HG02588 (cell line): Measurements from ENCODE around the gene BTBD8.

Source experiments
- ATAC-seq: cut with Tn5 transposase; IDR thresholded peaks from one replicate; pipeline ENCODE4 v1.9.1; 2021; ENCODE audit warnings: mild to moderate bottlenecking, moderate library complexity; ENCODE audit not compliant: unreplicated experiment

Gene BTBD8

DNA sequence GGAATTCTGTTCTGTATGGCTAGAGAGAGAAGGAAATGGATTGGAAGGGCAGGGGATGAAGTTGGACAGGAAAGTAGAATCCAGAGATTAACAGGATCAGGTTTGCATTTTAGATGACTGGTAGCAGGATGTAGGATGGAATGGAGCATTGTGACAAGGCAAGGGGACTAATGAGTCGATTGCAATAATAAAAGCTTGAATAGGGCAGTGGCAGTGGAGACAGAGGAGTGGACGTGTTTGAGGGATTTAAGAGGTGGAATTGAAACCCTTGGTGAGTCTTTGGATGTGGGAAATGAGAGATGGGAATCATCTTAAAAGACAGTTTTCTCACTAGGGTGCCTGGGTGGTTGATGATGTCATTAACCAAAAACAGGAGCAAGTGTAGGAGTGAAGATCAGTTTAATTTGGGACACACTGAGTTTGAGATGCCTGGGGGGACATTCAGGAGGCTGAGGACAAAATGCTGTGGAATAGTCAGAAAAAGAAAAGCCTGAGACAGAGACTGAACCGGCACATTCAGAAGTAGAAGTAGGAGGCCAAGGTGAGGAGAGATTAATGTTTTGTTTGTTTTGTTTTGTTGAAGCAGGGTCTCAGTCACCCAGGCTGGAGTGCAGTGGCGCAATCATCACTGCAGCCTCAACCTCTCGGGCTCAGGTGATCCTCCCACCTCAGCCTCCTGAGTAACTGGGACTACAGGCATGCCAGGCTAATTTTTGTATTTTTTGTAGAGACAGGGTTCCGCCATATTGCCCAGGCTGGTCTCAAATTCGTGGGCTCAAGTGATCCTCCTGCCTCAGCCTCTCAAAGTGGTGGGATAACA, 108.5 kb downstream of the BTBD8 start:
- ATAC-seq = no peak

DNA sequence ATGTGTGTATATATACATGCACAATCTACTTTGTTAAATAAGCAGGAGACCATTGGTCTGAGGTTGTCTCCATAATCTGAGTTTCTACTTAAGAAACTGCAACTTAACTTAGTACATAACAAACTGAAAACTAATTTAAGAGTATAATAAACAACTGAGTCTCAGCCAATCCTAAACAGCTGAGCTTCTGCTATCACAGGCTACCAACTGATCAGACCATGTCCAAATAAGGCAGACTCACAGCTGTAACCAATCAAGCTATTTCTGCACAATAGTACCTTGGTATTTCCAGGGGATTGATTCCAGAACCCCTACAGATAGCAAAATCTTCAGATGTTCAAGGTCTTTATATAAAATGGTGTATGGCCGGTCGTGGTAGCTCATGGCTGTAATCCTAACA, 111.6 kb downstream of the BTBD8 start:
- no peak for ATAC-seq

DNA sequence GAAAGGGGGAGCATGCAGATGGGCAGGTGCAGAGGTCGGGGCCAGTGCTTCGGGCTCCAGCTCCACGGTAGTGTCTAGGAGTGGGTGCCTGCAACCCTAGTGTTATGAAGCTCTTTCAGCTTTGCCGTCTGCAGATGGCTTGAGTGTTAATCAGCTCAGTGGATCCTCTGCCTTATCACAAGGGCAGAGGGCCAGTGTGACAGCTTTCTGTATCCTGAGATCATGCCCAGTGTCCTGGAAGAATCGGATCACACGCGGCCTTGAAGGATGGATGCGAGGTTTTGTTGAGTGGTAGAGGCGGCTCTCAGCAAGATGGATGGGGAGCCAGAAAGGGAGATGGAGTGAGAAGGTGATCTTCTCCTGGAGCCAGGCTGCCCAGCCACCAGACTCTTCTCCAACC, 112.1 kb downstream of the BTBD8 start:
- ATAC-seq = no peak

DNA sequence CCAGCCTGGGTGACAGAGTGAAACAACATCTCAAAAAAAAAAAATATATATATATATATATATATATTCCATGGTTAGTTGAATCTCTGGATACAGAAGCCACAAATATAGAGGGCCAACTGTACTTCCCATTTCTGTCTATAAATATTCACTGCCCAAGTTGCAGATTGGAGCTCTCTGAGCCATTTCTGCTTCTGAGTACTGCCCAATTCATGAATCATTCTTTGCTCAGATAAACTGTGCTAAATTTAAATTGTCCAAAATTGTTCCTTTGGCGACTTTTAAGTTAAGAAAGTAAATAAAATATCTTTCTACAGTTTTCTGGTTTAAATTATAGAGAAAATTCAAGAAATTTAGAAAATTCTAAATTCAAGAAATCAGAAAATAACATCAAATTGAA, 114.4 kb downstream of the BTBD8 start:
- ATAC-seq = no peak

DNA sequence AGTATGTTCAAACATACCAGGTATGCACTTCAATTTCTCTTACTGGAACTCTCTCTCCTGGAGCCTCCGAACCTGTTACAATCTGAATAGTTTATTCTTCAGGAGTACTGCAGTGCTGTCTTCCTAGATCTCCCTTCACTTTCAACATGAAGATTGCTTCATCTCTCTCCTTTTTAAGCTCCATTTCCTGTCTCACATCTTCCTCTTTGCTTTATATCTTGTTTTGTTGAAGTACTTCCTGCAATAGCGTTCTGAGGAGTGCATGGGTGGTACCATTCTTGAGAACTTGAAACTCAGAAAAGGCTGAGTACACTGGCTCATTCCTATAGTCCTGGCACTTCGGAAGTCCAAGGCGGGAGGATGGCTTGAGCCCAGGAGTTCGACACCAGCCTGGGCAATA, 121.8 kb downstream of the BTBD8 start:
- no peak for ATAC-seq

DNA sequence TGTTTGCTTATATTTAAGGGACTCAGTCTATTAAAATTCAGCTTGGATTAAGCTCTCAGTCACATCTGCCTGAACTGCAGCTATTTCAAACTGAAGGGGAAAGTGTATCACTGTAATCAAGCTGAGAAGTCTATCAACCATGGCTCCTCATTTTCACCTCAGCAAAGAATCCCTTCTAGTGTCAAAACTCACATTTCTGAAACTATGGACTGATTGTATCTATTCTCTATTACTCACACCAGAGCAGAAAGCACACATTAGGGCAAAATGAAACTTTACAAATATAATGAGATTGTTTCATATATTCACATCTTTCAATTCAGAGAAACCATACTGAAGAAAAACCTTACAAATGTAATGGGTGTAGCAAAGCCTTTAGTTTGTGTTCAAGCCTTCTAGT, 123.0 kb downstream of the BTBD8 start:
- no peak for ATAC-seq

DNA sequence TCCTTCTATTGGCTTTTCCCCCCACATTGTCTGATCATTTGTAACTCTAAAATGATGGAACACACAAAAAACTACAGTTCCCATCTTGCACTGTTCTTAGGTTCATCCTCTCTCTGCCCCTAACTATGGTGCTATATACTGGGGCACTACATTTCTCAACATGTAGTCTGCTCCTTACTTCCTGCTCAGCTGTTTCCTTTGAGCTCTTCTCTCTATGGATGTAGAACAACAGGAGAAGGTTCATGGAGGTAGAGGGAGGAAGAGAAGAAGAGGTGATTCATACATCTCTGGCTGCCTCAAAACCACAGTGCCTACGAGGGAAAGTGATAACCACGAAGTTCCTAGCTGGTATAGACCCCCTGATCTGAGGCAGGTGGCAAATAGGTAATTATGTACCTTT, 130.6 kb downstream of the BTBD8 start:
- no peak for ATAC-seq

DNA sequence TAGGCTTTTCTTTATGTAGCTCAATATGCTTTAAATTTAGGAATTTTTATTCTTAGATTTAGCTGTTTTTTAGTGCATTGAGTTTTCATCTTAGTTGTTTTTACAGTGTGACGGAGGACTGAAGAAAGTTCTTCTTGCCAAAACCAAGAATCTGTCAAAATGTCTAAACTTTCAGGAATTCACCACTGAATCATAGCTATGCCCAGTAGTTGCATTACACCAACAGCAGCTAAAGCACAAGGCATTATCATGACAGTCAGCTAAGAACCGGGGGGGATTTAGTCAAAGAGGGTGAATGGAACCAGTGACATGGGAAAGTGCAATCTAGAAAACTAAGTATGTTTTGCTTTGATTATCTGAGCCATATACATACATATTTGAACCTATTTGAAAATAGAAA, 131.0 kb downstream of the BTBD8 start:
- no peak for ATAC-seq

DNA sequence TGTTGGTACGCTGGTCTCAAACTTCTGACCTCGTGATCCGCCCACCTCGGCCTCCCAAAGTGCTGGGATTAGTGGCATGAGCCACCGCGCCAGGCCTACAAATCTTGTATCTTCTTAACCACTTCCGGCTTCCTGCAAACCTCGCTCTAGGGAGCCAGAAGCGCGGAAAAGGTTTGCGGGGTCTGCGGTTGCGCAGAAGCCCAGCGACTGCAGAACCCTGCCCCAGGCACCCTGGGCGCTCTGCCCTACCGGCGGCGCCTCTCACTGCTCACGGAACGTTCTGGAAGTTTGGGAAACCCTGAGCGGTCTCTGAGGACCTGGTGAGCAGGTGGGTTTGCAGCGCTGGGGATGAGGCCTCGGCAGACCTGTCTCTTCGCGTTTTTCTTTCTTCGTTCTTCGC, 137.6 kb downstream of the BTBD8 start, which contains the start of gene C1orf146:
C1orf146 (plus strand) TSS at position 195 of the 400 bp plus-strand sequence. CDS start 13,506 bp downstream, outside the sequence.
- no peak for ATAC-seq

DNA sequence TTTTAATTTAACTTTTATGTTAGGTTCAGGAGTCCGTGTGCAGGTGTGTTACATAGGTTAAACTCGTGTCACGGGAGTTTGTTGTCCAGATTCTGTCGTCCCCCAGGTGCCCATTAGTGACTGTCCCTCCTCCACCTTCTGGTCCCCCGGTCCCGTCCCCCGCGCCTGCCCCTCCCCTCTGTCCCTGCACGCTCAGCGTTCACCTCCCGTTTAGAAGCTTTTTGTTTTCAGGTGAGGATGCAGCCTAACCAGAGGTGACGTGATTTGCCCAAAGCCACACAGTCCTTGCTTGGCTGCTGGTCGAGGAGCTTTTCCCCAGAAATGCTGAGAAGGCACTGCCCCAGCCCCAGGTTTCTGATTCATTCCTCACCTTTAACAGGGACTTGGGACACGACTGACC, 138.4 kb downstream of the BTBD8 start:
- no peak for ATAC-seq

DNA sequence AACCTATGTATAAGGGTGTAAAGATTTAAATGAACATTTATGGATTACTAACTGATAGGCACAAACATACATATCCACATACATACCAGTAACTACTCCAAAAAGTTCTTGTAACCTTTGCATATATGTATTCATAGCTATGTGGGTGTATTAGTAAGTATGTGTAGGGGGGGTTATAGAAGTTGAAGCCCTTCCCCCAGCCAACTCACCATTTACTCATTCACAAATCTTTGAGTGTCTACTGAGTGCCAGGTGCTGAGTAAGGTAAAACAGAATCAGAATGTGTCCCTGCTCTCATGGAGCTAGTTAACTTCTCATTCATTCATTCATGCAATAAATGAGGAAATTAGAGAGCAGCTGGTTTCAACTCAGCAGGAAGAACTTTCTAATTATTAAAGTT, 138.9 kb downstream of the BTBD8 start:
- ATAC-seq = no peak

DNA sequence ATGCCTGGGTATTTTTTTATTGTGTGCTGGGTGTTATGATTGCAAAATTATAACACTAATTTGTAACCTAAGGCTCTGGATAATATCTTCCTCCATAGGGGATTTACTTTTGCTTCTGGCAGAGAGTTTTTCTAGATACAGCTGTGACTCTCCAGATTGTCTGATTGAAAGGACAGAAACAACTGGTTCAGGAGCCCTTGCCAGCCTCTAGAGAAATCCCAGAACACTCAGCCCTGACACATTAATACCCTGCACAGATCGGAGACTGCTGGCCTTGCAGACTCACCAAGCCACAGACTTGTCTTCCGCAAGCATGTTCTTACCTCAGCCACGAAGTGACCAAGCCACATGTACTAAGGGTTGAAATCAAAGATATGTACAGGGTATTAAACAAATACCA, 148.3 kb downstream of the BTBD8 start:
- ATAC-seq = no peak

DNA sequence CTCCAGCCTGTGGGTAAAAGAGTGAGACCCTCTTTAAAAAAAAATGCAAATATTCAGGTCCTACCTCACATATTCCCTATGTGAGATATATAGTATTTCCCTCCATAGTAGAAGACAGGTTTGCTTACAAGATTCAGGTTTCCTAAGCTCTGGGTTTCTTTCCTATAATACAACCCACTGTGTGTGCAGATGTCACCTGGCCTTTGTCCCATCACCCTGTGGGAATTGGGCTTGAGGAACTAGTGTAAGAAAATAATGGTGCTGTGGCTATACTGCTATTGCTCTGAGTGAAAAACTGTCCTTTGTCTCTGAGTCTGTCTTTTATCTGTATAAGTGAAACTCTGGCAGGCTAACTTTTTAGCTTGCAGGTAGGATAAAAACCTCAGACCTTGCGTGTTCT, 150.6 kb downstream of the BTBD8 start:
- no peak for ATAC-seq
